GM21447 (cell line): ENCODE results near the gene PRKCA.
"Not testable (repeated sequence)": the region's sequence is repeated elsewhere in the genome, so short reads cannot be mapped to it uniquely, and the experiment has no call there.

Experiments
- ATAC-seq: cut with Tn5 transposase; IDR thresholded peaks from one replicate; pipeline ENCODE4 v1.9.1; 2021; ENCODE audit not compliant: unreplicated experiment

PRKCA gene

DNA sequence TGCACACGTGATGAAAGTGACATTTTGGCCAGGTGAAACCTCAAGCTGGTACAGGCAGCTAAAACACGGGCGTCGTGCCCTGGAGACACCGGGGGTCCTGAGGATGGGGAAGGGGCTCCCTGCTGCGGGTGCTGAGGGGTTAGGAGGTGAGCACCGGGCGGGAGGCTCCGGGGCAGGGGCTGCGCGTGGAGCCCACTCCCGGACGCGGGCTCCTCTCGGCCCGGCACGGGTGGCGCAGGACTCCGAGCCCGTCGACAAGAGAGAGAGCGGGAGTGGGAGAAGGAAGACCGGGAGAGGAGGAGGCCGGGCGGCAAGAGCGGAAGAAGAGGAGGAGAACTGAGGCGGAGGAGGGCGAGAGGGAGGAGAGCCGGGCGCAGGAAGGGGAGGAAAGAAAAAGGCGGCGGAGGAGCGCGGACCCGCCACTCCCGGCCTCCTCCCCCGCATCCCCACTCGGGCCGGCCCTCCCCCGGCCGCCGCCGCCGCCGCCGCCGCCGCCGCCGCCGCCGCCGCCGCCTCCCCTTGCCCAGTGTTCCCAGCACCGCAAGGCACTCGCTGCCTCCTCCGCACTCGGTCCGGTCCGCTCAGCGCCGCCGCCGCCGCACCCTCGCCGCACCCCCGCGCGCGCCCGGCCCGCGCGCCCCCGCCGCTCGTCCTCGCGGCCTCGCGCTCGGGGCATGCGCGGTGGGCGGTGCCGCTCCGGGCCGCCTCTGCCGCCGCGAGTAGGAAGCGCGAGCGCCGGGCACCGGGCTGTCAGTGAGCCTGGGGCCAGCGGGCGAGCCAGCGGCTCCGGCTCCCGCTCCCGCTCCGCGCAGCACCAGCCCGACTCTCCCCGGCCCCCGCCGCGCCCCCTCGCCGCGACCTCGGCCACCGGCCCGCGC lies at the start of gene PRKCA:
PRKCA (plus strand) TSS at position 750 of the 878 bp plus-strand sequence.
- ATAC-seq = peak; percentile 73

DNA sequence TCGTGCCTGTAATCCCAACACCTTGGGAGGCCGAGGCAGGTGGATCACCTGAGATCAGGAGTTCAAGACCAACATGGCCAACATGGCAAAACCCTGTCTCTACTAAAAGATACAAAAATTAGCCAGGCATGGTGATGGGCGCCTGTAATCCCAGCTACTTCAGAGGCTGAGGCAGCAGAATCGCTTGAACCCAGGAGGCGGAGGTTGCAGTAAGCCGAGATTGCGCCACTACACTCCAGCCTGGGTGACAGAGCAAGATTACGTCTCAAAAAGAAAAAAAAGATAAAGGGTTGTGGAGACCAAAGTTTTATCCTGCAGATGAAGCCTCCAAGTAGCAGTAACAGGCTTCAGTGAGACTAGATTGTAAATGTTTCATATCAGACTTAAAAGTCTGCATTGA lies 49.0 kb upstream of the PRKCA start:
- not testable (repeated sequence) for ATAC-seq

- no peak for ATAC-seq
These were observed 47.3 kb upstream of the PRKCA start for GRCh38 chr17:66255112-66255511.

DNA sequence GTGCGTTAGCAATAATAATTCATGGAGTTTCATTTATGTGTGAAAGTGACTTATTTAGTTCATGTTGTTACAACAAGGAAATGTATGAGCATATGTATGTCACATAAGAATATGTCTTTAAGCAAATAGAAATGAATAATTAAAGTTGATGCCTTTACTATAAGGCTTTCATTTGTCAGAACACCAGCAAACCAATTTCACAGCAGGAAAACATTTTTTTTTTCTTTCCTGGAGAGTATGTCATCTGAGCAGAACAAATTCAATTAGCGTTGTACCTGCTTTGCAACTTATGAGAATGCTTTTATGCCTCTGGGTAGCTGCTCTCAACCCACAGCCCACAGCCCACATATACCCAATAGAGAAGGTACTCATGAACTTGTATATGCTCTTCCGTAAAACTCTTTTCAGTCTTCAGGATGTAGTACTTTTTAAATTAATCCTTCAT lies 46.9 kb upstream of the PRKCA start:
- ATAC-seq = no peak

GRCh38 chr17:66260275-66260674 lies 42.1 kb upstream of the PRKCA start:
- ATAC-seq = no peak

DNA sequence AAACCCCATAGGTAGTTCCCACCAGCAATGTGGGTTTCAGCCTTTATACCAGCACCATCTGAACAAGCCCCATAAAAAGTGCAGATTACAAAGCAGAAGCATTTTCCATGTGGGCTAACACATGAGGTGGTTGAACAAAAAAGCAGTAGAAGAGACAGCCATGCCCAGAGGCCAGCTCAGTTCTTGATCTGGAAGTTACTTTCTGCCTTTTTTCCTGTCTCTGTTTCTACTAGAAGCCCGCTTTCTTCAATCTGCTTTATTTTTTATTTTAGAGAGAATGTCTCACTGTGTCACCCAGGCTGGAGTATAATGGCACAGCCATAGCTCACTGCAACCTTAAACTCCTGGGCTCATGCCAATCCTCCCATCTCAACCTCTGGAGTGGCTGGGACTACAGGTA lies 41.7 kb upstream of the PRKCA start:
- ATAC-seq = no peak

GRCh38 chr17:66262767-66263166 lies 39.6 kb upstream of the PRKCA start:
- no peak for ATAC-seq

GRCh38 chr17:66264696-66265095 lies 37.7 kb upstream of the PRKCA start:
- ATAC-seq = no peak

- no peak for ATAC-seq
These were observed 34.0 kb upstream of the PRKCA start for GRCh38 chr17:66268247-66268927.

- no peak for ATAC-seq
These were observed 32.3 kb upstream of the PRKCA start for GRCh38 chr17:66270106-66270505.

DNA sequence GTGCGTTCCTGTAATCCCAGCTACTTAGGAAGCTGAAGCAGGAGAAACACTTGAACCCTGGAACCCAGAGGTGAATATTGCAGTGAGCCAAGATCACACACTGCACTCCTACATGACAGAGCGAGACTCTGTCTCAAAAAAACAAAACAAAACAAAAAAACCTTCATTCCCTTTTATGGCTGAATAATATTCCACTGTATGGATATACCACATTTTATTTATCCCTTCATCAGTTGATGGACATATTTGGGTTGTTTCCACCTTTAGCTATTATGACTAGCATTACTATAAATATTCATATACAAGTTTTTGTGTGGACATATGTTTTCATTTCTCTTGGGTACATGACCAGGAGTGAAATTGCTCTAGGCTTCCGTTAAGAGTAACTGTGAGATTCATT lies 30.9 kb upstream of the PRKCA start:
- ATAC-seq = no peak

GRCh38 chr17:66272811-66273585 lies 29.4 kb upstream of the PRKCA start:
- no peak for ATAC-seq

GRCh38 chr17:66273586-66273848 lies 28.9 kb upstream of the PRKCA start:
- ATAC-seq = no peak

- ATAC-seq = no peak
These were observed 26.8 kb upstream of the PRKCA start for GRCh38 chr17:66275651-66276050.

DNA sequence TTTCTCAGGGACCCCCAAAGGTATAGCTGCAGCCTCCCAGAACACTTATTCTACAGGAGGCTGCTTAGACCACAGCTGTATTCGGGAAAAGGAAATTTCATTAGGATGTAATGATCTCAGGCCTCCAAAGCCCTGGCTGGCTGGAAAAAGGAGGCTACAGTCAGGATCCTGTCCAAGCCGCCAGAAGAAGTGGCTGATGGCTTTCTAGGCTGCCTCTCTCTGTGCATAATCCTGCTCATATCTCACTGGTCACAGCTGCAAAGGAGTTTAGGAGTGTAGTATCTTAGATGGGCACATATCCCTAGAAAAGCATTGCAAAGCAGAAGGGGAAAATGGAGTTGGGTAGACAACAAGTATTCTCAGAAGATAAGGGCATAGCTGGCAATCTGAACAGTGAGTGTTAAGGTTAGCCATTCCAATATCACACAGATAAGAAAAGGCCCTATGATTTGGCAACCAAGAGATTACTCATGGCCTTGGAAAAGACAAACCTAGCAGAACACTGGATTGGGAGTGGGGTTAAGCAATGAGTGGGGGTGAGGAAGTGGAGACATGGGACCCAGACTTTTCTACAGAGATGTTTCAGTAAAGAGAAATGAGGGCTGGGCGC lies 26.0 kb upstream of the PRKCA start:
- no peak for ATAC-seq

GRCh38 chr17:66277191-66277590 lies 25.2 kb upstream of the PRKCA start:
- no peak for ATAC-seq

DNA sequence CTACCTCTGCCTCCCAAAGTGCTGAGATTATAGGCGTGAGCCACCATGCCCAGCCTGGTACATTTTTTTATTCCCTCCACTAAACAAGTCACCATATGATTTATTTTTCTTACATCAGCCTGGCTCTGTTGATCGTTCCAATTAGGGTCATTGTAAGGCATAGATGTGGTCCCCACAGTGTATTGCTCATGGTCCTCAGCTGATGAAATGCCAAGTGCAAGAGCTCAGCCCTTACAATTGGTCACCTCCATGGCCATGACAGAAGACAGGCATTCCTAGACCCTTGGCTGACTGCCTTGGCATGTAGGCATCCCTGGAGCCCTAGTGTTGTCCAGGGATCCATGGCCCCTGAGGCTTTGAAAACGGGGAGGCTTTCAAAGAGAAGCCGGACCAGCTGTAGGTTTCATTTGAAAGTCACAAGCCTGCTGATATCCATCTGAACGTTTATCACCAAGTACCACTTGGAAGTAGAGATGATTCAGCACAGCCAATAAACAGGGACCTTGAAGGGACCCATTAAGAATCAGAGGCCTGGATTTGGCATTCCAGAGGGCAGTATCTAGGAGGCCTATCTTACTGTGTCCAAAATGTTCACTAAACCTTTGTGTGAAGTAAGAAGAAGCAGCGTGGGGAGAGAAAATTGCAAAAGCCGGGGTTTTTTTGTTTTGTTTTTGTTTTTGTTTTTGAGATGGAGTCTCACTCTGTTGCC lies 20.6 kb upstream of the PRKCA start:
- ATAC-seq = no peak

DNA sequence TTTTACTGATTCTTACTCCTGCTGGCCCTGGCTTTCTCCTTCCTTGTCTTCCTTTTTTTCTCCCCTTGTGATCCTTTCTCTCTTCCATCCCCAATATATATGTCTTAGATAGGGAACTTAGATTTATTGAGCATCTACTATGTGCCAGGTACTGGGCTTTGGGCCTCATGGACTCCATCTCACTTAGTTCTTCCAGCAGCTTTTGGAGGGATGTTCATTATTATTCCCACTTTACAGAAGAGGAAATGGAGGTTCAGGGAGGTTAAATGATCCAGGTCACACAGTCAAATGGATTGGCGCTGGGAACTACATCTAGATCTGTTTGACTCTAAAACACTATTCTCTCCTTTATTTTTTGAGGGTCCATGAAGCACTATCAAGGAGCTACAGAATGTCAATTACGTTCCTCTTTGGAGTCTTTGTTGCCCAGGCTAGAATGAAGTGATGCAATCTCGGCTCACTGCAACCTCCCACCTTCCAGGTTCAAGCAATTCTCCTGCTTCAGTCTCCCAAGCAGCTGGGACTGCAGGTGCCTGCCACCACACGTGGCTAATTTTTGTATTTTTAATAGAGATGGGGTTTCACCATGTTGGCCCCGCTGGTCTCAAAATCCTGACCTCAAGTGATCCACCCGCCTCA lies 19.0 kb upstream of the PRKCA start:
- no peak for ATAC-seq

GRCh38 chr17:66283971-66284370 lies 18.4 kb upstream of the PRKCA start:
- ATAC-seq = no peak

GRCh38 chr17:66285149-66285548 lies 17.3 kb upstream of the PRKCA start:
- ATAC-seq = no peak
